ENCODE data around the gene RALGPS1. TPM values are rescaled to one million over a fixed set of nuclear protein-coding genes. Genes with fewer than 3 reads are reported as not detected.

Gene RALGPS1
- total RNA-seq, 4 donors from 2014 or later, result 7.3 to 22.4 (median 15.4) TPM

DNA sequence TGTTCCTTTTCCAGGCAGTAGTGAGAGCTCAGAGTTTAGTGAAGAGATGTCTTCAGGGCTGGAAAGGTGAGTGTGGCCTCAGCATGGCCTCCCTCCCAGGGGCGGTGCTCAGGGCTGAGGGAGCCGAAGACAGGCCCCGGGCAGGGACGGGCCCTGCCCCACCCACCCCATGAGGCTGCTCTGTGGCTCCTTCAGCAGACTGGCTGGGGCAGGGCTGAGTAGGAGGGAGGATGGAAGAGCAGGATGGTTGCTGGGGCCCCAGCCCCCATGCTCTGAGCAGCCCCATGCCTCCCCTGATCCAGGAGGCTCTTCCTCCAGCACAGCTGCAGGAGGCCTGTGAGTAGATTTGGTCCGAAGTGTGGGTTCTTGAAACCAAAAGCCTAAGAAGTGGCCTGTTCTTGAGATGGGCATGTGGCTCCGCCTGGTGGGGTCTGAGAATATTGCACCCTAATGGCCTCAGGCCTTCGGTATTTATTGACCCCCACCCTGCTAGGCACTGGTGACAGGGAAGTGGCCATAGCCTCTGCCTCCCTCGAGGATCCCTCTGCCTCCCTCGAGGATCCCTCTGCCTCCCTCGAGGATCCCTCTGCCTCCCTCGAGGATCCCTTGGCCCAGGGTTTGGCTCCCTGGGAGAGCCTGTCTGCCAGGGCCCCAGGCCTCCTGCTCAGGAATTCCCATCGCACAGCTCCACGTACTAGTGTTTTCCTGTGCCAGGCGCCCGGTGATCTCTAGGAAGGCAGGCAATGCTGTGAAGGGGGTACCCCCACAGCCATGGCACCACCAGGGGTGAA lies 284.6 kb downstream of the RALGPS1 start:
- TF ChIP-seq, protein P1, sequence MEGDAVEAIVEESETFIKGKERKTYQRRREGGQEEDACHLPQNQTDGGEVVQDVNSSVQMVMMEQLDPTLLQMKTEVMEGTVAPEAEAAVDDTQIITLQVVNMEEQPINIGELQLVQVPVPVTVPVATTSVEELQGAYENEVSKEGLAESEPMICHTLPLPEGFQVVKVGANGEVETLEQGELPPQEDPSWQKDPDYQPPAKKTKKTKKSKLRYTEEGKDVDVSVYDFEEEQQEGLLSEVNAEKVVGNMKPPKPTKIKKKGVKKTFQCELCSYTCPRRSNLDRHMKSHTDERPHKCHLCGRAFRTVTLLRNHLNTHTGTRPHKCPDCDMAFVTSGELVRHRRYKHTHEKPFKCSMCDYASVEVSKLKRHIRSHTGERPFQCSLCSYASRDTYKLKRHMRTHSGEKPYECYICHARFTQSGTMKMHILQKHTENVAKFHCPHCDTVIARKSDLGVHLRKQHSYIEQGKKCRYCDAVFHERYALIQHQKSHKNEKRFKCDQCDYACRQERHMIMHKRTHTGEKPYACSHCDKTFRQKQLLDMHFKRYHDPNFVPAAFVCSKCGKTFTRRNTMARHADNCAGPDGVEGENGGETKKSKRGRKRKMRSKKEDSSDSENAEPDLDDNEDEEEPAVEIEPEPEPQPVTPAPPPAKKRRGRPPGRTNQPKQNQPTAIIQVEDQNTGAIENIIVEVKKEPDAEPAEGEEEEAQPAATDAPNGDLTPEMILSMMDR (IDR thresholded peaks at IDR 0.05), result peak in 1 of 3 donors; percentile 97
- TF ChIP-seq POLR2A (IDR thresholded peaks at IDR 0.05), result no peak
- intact Hi-C loops (cut with DNase I; ENCODE audit: low total_unique reads), result no loop called here
- 15% methylated on average over 14 to 15 of the region's 15 CpGs for WGBS, 2 donors
- no peak overlapping the region for H3K4me3 ChIP-seq (ENCODE audit: low read depth, poor library complexity, severe bottlenecking)
- DNase-seq (ENCODE audit: low spot score in 2 of 2), result peak; percentile 75 to 96

DNA sequence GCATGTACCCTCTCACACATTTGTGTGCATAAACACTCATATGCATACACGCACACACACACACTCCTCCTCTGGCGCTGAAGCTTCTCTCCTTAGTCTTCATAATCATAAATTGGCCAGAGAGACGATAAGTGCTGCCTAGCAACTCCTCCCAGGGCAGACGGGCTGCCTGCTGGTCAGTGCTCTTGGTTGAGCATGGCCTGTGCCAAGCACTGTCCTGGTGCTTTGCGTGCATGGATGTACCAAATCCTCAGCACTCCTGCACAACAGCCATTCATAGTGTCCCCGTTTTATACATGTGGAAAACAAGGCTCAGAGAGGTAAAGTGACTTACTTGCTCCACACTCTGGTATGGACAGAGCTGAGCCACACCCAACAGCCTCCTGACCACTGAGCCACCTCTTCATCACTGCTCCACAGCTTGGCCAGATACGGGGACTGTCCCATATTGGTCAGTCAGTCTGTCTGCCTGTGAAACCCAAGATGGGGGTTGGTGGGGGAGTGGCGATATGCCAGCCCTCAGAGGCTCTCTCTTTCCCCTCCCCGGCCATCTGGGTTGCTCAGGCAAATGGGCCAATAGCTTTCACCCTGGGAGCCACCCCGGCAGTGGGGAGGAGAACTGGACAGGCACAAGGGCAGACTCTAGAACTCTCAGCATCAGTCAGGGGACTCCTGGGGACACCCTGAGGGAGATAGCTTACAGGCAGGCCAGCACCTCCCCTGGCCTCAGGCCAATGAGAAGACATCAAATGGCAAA lies 285.7 kb downstream of the RALGPS1 start:
- no peak overlapping the region for H3K4me3 ChIP-seq (ENCODE audit: low read depth, poor library complexity, severe bottlenecking)
- DNase-seq (ENCODE audit: low spot score in 2 of 2), result no peak
- TF ChIP-seq, protein P1 (IDR thresholded peaks at IDR 0.05), result no peak
- no peak for TF ChIP-seq POLR2A (IDR thresholded peaks at IDR 0.05)
- intact Hi-C loops (cut with DNase I; ENCODE audit: low total_unique reads), result loop anchor here (2.0 kb wide), 1 partner anchor 257 kb away; no protein-coding TSS in a partner anchor
- WGBS, 2 donors, result 81 to 91% methylated on average over 10 of the region's 10 CpGs

DNA sequence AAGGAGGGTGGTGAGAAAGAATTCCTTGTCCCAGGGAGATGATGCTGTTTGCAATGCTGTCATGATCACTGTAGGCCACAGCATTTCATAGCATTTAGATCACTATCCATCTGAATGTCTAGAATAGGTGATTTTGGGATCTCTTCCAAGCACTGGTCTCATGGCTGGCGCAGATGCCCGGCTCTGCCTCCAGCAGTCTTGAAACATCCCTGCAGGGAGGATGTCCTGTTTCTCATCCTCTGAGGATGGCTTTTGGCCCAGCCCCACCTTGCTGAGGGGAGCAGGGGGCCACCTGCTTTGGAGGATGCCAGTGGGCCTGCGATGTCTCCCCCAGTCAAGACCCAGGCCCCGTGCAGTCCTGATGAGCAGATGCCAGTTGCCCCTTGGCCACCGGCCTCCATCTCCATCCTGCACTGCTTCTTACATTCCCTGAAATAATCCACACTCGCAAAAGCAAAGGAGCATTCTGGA lies 286.5 kb downstream of the RALGPS1 start:
- intact Hi-C loops (cut with DNase I; ENCODE audit: low total_unique reads), result loop anchor here (2.0 kb wide), 1 partner anchor 258 kb away; no protein-coding TSS in a partner anchor
- no peak for TF ChIP-seq POLR2A (IDR thresholded peaks at IDR 0.05)
- TF ChIP-seq, protein P1 (IDR thresholded peaks at IDR 0.05), result no peak
- WGBS, 2 donors, result 95 to 97% methylated on average over 6 of the region's 6 CpGs
- no peak overlapping the region for H3K4me3 ChIP-seq (ENCODE audit: low read depth, poor library complexity, severe bottlenecking)
- no peak for DNase-seq (ENCODE audit: low spot score in 2 of 2)

DNA sequence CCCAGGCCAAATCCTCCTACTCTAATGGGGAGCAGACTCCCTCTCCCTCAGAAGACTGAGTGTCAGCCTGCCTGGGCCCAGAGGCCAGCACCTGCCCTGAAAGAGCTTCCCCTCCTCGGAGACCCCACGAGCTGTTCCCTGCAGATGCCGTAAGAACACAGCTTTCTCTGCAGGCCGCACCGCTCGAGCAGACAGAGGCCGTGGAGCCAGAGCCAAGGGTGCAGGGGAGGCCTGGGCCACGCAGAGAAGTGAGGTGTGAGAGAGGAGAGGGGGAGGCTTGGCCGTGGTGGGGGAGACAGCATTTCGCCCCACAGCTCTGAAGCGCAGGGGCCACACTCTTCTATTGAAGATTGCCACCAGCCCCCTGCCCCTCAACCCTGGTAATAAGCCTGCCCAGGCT lies 287.1 kb downstream of the RALGPS1 start:
- no peak for TF ChIP-seq POLR2A (IDR thresholded peaks at IDR 0.05)
- TF ChIP-seq, protein P1 (IDR thresholded peaks at IDR 0.05), result no peak
- intact Hi-C loops (cut with DNase I; ENCODE audit: low total_unique reads), result loop anchor here (2.0 kb wide), 1 partner anchor 259 kb away; no protein-coding TSS in a partner anchor
- DNase-seq (ENCODE audit: low spot score in 2 of 2), result no peak
- no peak overlapping the region for H3K4me3 ChIP-seq (ENCODE audit: low read depth, poor library complexity, severe bottlenecking)
- WGBS, 2 donors, result 96% methylated on average over 11 of the region's 11 CpGs

DNA sequence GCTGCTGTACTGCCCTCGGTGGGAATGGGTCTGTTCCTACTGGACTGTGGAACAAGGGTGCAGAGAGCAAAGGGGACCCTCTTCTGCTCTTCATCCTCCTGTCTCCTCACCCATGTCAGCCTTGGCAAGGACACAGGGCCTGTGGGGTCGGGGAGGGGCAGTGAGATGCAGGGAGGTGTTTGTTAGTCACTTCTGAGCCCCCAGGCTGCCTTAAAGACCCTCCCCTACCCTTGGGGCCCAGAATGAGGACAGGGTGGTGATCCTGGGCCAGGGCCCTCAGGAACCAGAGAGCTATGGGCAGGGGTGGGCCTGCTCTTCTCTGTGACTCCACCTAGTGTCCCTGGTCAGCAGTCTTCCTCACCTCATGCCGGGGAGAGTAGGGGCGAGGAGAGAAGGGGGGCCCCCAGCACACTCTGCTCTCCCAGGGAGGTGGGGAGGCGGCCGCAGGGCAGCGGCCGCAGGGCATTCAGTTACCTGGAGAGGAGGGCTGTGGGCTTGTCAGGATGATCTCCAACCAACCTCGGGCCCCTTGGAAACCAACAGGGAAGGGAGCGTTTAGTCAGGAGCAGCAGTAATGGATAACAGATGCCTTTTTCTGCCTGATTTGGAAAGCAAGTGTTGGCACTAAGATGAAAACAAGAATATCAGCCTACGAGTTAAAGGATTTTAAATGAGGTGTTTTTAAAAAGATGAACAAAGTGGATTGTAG lies 288.0 kb downstream of the RALGPS1 start:
- no peak for TF ChIP-seq POLR2A (IDR thresholded peaks at IDR 0.05)
- TF ChIP-seq, protein P1 (IDR thresholded peaks at IDR 0.05), result no peak
- no peak overlapping the region for H3K4me3 ChIP-seq (ENCODE audit: low read depth, poor library complexity, severe bottlenecking)
- DNase-seq (ENCODE audit: low spot score in 2 of 2), result no peak
- intact Hi-C loops (cut with DNase I; ENCODE audit: low total_unique reads), result no loop called here
- 69 to 76% methylated on average over 11 of the region's 11 CpGs for WGBS, 2 donors

Measured in lower leg skin (tissue), 4 donors.